NCI-H1694 (cell line): Measurements from ENCODE around the gene GRHL1.

Experiments
- DNase-seq: peaks from one replicate; lab custom pipeline; 2025; lab: John Stamatoyannopoulos, UW

Gene GRHL1

DNA sequence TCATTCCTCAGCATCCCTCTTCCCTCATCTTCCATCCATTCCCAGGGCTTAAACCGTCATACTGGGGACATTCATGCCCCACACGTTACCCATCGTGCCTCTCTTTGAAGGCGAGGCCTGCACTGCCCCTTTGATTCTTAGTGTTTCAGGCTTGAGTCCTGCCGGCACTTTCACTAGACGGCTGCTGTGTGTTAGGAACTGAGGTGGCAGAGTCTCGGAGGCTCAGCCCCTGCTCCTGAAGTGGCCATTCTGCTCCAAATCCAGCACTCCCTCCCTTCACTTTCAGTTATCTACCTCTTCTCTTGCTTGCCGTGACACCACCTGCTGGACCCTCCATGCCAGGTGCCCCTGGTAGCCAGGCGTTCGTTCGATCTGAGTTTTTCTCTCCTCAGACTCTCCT, 43.0 kb downstream of the GRHL1 start:
- no peak for DNase-seq

DNA sequence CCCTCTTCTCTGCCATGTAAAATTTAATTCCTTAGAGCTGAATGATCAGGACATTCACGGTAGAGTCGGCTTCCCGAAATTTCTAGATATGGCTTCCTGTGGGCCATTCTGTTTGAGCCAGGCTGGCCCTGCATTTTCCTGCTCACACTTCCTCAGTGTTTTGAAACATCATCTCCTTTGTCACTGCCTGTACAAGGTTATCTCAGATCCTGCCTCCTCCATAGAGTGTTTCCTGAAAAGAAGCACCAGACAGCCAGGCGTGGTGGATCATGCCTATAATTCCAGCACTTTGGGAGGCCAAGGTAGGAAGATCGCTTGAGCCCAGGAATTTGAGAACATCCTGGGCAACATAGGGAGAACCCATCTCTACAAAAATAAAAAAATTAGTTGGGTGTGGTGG, 43.6 kb downstream of the GRHL1 start:
- DNase-seq, result no peak

DNA sequence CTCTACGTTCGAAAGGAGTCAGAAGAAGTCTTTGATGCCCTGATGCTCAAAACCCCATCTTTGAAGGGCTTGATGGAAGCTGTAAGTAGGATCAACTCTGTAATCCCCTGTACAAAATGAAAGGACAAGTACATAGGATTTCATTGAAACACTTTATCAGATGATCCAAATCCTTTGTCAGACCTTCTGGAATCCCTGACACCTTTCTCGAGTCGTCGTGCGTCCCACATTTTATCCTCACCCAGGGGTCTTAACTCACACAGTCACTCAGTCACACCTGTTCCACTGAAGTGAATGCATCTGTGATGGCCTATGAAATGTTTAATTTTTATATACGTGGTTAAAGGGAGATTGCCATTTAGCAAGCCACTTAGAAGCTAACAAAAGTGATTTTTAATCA, 44.8 kb downstream of the GRHL1 start:
- DNase-seq, result no peak

DNA sequence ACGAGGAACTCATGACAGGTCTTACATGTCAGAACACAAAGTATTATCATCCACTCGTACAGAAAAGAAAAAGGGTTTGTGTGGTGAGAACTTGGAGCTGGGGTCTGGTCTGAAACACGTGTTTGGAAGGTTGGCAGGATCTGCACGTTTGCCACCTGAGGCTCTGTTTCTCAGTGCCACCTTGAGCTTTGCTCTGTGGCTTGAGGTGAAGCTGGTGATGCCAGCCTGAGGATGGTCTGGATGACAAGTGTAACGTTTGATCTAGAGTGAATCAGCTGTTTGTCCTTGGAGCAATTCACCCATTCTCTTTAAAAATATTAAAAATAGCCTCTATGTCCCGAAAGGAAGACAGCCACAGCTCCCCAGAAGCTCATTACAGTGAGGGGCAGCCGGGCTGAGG, 46.4 kb downstream of the GRHL1 start:
- DNase-seq, result no peak

DNA sequence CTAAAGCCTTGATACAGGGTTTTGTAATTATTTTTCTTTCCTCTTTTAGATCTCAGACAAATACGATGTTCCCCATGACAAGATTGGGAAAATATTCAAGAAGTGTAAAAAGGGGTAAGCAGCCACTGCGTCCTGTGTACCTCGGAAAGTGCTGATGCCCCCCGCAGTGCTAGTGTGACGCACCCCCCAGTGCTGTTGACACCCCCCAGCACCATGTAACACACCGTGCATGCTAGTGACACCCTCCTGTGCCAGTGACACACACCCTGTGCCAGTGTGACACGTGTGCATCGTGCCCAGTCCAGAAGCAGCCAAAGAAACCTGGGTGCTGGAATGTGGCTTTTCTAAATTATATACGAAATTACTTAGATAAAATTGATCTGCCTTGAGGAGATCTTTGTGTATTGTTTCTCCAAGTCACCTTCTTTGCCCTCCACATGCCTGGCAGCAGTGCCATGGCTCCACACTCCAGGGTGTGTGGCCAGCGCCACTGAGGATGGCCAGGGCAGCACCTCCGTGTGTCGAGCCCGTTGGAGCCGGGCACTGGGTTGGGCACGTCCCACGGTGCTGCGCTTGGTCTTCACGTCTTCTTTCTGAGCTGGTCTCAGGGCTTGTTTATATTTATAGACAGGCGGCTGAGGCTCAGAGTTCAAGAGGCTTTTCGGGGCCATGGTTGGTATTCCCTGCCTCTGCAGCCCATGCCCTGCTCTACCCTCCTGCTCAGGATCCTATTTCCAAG, 47.6 kb downstream of the GRHL1 start:
- no peak for DNase-seq

DNA sequence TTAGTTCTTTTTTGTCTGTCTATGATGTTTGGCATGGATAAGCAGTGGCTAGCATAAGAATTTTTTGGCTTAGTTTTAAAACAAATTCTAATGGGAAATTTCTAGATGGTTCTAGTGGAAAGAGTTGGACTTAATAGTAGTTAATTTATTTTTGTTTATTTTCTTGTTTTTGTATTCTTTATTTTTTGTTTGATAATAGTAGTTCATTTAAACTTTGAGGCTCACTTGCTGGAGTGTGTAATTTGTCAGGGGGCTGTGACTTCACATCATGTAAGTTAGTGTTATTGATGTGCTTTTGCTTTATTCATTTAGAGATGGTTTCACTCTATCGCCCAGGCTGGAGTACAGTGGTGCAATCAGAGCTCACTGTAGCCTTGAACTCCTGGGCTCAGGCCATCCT, 48.2 kb downstream of the GRHL1 start:
- DNase-seq, result no peak

DNA sequence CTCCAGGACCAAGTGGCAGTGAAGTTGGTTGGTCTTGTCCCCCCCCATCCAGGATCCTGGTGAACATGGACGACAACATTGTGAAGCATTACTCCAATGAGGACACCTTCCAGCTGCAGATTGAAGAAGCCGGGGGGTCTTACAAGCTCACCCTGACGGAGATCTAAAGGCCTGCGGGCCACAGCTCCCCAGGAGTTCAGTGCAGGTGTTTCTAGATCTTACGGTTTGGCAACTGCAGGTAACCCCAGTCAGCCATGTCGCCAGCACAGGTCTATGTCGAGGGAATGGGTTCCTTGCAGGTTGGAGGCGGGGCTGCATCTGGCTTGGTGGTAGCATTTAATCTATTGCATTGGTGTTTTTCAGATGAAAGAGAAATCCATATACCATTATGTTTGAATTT, 49.0 kb downstream of the GRHL1 start:
- DNase-seq, result no peak

DNA sequence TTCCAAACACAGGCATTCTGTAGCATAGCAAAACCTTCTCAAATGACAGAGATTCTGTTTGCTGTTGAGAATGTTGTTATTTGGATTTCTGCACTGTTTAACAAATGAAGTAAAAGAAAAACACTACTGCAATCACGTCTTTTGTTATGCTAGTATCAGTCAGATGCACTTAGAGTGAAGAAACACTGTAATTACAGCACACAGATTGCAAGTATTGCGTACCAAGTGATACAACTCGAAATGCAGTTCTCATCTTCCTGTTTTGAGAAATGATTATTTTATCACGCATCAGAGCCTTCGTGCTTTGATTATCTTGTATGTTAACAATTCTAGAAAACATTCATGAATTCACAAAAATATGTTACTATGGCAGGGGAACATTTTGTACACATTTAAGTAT, 50.1 kb downstream of the GRHL1 start:
- DNase-seq, result no peak

DNA sequence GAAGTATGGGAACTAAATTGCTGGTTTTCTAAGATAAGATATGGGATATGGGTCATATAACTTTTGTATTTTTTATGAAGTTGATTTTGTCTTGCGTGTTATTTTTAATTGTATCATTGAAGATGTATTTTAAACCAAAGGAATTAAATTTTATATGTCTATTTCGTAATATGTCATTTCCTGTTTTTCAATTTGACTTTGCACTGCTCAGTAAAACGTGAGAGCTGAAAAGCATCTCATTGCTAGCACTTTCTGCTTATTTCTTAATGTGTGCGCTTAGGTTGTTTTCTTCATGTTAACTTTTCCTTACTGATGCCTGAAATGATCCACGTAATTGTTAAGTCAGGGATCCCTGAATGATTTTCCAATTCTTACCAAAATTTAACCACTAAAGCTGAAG, 50.6 kb downstream of the GRHL1 start:
- DNase-seq, result no peak

DNA sequence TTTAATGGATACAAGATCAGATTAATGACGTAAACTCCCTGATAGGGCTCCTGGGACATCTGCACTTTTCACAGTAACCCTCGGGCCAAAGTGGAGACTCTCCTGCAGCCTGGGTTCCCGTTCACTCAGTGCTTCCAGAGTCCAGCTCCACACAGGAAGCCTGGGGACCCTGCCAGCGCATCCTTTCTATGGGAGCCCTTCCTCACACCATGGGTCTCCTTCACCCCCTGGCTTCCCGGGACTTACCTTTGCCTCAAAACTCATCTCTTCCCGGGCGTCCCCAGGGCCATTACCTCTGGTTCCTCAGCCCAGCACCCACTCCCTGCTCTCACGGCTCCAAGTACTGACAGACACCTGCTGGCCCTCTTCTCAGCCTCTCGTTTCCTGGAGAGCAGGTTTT, 51.2 kb downstream of the GRHL1 start:
- DNase-seq, result no peak

DNA sequence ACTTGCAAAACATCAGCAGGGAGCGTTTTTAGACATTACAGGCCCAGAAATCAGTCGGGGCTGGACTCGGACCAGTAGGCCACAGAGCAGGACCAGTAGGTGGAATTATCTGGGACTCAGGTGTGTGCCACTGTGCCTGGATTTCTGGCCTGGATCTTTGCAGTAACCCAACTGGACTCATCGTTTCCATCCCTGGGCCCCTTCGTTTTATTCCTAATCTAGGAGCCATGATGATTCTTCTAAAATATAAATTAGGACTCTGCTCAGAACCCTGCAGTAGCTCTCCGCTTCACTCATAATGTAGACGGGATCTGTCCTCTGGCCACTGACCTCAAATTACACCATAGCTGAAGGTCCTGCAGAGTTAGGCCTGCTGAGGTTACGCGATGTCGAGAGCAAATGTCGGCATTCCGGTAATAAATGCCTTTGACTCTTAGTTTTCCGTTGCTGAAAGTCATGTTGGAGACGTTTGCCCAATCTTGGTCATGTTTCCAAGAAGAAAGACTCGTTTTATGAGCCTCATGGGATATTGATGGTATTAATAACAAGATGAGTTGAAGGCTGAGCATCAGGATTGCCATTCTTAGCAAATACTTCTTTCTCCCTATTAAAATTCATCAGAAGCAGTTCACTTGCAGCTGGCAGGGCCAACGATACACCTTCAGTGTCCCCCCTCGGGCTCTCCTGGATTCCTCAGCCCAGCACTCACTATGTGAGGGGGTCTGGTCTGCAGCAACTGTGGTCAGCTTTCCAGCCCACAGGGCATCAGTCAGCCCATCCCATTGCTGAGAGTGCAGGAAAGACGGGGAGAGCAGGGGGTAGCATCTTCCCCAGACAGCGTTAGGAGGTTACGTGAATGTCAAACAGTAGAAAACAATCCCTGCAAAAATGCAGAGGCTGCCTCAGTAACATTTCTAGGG, 52.0 kb downstream of the GRHL1 start:
- no peak for DNase-seq

DNA sequence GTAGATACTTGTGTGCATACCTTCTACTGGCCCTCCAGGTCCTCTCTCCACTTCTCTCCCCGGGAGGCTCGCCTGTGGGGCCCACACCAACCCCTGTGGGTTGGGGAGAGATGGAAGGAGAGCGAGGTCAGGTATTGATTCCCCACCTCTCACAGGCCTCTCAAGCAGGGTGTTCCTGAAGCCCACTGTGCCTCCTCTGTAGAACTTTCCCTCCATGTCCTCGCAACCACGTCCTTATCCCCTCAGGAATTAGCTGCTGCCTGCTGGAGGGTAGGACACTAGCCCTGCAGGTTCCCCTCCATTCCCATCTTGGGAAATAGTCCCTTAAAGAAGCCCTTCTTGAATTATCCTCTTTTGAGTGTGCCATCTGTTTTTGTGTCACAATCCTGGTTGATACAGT, 52.9 kb downstream of the GRHL1 start:
- DNase-seq, result no peak

DNA sequence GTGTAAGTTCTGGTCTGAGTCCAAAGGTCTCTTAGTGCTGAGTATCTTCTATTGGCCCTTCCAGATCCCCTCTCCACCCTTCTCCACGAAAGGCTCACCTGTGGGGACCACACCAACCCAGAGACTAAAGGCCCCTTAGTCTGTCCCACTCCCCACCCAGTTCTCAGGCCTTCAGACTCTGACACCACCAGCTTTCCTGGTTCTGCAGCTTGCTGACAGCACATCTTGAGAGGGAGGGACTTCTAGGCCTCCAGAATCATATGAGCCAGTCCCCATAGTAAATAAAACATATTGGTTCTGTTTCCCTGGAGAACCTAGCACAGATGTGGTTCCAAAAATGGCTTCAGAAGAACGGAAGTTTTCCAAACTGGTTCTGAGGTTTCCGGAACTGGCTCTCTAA, 53.3 kb downstream of the GRHL1 start:
- no peak for DNase-seq

DNA sequence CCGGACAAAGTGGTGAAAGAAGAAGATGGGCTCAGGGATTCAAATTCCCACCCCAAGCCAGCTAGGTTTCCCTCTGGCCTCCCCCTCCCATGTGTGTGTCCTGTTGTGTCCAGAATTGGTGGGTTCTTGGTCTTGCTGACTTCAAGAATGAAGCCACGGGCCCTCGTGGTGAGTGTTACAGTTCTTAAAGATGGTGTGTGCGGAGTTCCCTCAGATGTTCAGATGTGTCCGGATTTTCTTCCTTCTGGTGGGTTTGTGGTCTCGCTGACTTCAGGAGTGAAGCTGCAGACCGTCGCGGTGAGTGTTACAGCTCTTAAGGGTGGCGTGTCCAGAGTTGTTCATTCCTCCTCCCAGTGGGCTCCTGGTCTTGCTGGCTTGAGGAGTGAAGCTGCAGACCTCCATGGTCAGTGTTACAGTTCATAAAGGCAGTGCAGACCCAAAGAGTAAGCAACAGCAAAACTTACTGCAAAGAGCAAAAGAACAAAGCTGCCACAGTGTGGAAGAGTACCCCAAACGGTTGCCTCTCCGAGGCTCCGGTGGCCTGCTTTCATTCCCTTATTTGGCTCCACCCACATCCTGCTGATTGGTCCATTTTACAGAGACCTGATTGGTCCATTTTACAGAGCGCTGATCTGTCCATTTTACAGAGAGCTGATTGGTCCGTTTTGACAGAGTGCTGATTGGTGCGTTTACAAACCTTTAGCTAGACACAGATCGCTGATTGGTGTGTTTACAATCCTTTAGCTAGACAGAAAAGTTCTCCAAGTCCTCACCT, 54.2 kb downstream of the GRHL1 start:
- no peak for DNase-seq

DNA sequence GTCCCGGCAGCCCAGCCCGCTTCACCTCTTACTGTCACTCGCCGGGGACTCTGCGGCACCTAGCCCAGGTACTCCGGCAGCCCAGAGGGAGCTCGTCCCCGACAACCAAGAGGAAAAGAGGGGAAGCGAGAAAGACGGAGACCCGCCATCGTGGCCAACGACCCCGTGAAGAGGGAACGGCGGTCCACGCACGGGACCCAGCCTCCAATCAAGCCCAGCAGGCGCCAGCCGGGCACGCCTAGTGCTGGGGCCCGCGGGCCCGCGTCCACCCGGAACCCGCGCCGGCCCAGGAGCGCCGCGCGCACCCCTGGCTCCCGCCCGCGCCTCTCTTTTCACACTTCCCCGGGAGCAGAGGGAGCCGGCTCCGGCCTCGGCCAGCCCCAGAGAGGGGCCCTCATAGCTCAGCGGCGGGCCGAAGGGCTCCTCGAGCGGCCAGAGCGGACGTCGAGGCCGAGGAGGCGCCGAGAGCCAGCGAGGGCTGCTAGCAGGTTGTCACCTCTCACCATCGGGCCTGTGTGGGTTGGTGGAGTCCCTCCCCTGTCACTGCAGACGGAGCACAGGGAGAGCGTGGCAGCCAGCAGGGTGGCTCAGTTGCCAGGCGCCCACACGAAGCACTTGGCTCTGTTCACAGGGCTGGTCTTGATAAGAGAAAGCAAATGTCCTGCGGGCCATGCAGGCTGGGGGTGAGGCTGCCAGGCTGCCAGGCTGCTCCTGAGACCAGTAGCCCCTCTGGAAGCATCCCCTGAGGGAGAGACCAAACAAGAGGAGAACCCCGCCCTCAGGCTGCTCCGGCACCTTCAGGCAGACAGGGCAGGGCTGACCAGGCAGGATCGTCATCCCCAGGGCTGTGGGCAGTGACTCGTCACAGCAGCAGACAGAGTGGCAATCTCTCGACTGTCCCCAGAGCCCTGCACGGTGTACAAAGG, 55.0 kb downstream of the GRHL1 start:
- DNase-seq, result no peak

DNA sequence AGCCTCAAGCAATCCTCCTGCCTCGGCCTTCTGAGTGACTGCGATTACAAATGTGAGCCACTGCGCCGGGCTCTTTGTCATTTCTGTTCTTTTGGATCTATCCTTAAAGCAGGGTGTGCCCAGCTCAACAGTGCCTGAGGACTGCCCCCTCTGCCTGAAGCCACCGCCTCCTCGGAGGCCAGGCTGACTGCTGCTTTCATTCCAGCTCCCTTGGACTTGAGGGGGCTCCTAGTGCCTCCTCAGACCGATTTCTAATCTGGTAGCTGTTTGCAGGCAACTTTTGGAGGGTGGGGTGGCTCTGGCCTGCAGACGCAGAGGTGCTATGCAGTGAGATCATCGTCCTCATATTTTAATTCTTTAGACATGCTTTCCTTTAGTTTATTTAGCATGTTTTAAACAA, 55.9 kb downstream of the GRHL1 start:
- DNase-seq, result no peak

DNA sequence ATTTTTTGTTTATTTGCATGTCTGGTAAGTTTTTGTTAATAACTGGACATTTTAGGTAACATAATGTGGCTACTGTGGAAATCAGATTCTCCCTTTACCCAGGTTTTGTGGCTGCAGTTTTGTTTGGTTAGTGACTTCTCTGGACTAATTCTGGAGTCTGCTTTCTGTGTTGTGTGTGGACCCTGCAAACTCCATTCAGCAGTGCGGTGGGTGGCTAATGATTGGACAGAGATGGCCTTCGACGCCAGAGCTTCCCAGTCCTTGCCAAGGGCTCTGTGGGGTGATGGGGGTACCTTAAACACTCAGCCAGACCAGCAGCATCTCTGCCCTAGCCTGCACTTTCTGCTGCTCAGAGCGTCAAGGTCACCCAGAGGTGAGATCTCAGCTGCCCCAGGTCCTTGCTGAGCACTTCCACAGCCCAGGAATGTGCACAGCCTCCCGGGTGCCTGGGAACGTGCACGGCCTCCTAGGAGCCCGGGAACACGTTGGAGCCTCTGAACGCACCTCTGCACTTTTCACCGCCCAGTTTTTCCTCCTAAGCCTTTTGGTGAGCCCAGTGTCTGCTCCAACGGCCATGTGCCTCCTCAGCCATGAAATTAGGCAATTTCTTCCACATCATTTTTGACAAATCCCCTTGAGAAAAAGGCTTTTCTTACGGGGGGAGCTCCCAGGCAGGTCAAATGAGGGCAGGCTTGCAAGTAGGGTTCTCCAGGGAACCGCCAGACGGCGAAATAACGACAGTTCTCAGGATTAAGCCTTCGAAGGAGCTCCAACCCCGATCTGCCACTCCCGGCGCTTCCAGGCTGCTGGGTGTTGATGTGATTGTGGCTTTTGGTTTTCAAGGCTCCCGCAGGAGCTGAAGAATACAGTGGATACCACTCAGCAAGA, 56.7 kb downstream of the GRHL1 start:
- no peak for DNase-seq

DNA sequence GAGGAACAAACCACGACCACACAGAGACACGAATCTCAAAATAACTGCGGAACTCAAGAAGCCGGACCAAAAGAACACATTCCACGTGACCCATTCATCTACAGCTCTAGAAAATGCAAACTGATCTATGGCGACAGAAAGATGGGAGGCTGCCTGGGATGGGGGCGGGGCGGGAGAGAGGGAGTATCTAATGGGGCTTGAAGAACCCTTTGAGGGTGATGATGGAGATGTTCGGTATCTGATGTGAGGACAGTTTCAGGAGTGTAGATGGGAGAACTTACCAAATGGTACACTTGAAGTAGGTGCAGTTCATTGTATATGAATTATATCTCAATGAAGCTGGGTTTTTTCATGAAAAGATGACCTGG, 57.3 kb downstream of the GRHL1 start:
- no peak for DNase-seq

DNA sequence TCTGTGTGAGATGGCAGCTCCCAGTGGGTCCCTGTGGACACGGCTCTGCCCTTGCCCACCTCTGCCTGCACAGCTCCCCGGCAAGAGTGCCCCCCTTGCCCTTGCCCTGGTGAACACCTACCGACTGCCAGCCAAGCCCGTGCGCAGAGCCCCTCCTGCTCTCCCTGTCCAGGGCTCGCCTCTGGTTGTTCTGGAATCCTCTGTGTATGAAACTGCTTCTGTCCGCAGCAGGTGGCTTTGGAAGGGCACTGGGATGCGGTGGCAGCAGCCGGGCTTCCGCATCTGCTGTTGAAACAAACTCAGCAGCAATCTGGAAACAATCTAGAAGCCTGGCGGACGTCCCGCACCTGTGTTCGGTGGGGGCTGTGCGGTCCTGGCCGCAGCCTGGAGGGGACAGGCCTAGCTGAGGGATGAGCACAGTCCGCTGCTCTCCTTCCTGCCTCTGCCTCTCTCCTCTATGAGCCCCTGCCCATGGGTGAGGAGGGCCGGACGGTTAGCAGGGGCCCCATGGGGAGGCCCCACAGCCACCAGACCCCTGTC, 57.8 kb downstream of the GRHL1 start:
- DNase-seq, result no peak
